Activated CD4-positive, CD25-positive, alpha-beta regulatory T cell treated with anti-CD3 and anti-CD28 coated beads, Interleukin-2, amount 50 U/mL, for 24 hours (primary cell): ENCODE measurements around the gene TTLL5.

Experiments
- ATAC-seq, 2 donors: fragments of 150-1000 bp; cut with Tn5 transposase; one replicate each; pipeline ENCODE4 v1.10.0; 2021; ENCODE audit warnings: mild to moderate bottlenecking in 1 of 2, moderate library complexity in 1 of 2

Gene TTLL5

DNA sequence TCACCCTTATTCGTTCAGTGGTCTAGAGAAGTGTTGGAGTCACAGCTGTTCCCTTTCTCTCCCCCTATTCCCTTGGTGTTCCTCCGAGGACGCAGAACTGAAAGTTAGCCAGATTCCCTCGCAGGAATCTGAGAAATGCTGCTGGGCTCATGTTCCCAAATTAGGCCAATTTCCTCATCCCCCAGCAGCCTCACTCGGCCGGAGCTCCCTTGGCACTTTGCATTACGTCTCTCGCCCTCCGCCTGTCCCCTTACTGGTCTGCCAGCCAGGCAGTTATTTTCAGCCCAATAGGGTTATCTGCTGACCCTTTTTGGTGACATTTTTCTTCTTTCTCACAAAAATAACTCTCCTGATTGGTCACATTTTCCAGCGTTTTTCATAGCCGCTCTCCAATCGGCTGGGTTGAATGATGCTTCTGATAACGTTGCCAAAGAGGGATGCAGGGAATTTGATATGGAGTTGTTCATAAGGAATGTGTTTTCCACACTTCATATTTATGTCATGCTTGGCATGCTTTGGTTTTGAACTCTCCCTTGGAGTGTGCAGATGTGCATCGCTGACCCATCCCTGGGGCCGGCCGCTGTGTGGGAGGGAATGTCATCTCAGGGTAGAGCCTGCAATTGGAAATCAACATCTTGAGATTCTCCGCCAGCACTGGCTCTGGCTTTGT, 334.5 kb downstream of the TTLL5 start:
- ATAC-seq, result no peak

- ATAC-seq, result no peak
These were observed 335.4 kb downstream of the TTLL5 start for GRCh38 chr14:75996488-75996887.

GRCh38 chr14:75999511-76000190, 338.6 kb downstream of the TTLL5 start:
- no peak for ATAC-seq

GRCh38 chr14:76002383-76002782, 341.3 kb downstream of the TTLL5 start:
- no peak for ATAC-seq
